CD4-positive, alpha-beta T cell treated with Interleukin-10 for 1 hour (primary cell): ENCODE data around the gene VCX3B.
"Not testable (repeated sequence)": the region's sequence is repeated elsewhere in the genome, so short reads cannot be mapped to it uniquely, and the experiment has no call there.

ENCODE experiments used
- DNase-seq: peaks from one replicate; pipeline ENCODE4 v3.0.0-alpha.2; 2020

The VCX3B gene

DNA sequence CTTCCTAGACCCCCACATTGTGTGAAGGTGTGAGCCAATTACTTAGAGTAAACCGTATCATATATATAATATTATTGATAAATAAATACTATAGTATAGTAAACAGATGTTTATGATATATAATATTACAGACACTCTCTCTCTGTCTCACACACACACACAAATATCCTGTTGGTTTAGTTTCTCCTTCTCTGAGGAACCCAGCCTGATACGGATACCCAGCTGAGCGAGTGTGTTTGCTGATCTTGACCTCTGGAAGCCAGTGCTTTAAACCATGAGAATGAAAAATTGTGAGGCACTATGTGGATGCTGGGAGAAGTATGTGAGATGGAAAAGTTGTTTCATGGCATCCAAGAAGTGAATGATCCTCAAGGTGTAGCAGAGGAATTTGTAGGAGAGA lies at the start of gene VCX3B:
TSS of gene VCX3B (plus strand) at position 301 of the 400 bp plus-strand sequence. CDS start 621 bp downstream, outside the sequence.
- DNase-seq, result not testable (repeated sequence)

DNA sequence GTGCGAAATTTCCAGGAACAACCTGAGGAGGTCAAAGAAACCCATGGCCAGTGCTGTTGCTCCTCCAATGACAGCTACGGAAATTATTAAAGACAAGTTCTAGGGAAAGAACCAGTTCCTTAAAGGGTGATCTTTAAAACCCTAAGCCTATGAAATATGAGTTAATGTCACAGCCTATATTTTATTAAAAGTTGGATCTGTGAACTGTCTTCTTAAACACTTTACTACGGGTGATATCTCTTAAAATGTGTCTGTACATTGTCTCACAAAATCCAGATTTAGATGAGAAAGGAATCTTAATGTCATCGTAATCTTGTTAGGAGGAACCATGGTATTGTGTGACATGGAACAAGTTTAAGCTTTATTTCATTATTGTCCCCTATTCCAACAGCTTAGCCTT lies 46.3 kb upstream of the VCX3B start:
- DNase-seq, result no peak

DNA sequence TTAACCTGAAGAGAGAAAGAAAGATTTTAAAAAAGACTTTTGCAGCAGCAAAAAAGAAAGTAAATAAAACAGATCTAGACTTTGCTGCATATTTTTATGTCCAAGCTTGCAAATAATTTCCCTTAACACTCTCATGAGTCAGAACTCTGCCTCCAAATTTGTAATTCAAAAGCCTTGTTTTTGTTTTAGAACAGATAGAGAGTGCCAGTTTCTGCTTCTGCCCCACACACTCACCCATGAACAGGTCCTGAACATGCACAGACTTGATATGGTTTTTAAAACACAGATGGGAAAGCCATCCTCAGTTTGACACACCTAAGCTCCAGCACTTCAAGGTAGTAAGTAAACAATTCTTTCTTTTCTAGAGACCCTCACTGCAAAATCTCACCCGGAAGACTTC lies 39.7 kb upstream of the VCX3B start:
- no peak for DNase-seq

DNA sequence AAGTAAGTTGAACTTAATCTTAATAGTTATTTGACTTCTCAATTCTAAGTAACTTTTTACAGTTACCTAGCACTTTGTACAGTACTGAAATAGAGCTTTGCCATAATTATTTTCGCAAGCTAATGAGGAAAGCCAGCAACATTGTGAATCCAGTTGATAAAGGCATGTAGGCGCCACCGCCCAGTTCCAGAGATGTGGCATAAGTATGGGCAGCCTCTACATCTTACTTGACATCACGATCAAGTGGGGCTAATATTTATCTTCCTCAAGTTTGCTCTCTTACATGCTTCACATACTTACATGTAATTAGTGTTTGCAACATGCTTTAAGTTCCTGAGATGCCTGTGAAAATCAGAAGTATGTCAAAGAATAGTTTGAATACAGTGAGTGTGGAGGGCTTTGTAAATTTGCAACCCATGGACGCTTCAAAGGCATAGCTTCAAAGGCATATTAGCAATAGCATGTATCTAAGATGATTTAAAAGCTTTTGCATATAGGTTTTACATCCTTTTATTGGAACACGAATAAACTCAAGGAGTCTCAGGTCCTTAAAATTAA lies 34.9 kb upstream of the VCX3B start:
- DNase-seq, result no peak

DNA sequence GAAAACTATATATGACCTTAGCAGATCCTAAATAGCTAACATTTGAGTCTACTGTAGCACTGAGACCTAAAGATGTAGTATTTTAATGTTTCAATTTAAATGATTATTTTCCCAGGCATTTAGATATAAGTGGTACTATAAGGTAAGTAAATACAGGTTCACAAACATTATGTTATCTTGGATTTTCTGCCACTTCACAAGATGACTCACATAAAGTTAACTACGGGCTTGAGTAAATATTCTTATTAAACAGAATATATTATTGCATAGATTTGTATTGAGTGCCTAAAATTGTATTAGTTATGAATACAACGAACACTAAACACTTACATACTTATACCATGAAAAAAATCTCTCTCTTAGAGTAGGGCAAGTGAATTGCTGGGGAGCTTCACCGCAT lies 34.2 kb upstream of the VCX3B start:
- DNase-seq, result no peak

DNA sequence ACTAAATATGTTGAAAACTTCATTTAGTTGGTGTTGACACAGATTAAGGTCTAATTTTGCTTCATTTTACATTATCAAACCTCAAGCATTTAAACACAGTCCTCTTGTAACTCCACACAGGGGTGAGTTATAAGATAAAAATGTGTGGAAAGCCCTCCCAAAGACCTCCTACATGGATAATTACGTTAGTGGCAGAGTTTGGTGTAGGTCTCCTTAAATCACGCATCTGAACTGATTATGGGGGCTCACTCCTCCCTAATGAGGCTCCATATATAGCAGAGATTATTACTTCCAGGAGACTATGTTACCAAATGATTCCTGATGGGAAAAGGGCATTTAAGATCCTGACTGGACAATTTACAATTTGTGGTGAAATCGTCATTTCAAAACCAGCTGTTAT lies 32.2 kb upstream of the VCX3B start:
- no peak for DNase-seq

DNA sequence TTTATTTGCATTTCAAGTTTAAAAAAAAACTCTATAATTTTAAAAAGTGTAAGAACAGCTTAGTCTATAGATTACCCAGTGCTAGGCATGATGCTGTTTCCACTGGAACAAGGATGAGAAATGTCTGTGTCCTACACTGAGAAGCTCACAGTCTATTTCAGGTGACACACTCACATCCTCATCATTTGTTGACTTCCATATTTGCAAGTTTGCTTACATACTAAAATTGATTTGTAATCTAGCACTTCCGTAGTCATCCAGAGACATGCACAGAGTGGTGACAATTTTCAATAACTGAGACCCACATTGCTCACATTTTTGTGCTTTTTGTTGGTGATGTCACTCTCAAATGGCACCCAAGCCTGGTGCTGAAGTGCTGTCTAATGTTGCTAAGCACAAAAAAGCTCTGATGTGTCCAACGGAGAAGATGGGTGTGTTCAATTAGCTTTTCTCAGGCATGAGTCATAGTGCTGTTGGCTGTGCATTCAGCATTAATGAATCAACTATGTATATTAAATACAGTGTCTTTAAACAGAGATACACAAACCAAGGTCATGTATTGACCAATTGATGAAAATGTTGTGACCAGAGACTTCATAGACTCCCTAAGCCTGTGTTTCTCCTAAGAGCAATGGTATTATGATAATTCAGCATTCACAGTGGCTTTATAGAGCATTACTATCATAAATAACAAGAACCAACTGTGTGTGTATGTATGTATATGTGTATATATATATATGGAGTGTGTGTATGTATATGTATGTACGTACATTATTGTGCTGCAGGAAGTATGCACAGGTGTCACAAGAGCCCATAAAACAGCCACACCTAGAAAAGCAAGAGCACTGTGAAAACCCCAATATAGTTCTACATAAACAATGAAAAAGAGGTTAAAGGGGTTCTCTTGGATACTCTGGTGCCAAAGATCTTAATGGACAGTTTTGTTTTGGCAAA lies 31.2 kb upstream of the VCX3B start:
- no peak for DNase-seq

DNA sequence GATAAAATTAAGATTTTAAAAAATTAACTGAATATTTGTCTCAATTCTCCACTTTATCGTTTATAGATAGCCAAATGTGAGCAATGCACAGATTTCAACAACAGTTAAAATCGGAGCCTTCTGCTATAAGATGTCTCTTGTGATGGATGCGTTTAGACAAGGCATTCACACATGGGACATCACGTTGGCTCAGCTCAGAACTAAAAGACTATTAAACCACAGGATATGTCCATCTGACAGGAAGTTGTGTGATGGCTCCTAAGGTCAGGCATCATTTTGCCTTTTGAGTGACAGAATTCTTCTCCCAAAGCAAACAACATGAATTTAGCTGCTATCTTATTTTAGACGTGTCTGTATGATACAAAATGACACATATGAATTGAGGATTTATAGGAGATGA lies 17.3 kb upstream of the VCX3B start:
- no peak for DNase-seq

DNA sequence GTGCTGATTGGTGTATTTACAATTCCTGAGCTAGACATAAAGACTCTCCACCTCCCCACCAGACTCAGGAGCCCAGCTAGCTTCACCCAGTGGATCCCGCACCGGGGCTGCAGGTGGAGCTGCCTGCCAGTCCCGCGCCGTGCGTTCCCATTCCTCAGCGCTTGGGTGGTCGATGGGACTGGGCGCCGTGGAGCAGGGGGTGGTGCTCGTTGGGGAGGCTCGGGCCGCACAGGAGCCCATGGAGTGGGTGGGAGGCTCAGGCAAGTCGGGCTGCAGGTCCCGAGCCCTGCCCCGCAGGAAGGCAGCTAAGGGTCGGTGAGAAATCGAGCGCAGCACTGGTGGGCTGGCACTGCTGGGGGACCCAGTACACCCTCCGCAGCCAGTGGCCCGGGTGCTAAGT lies 12.3 kb upstream of the VCX3B start:
- not testable (repeated sequence) for DNase-seq

DNA sequence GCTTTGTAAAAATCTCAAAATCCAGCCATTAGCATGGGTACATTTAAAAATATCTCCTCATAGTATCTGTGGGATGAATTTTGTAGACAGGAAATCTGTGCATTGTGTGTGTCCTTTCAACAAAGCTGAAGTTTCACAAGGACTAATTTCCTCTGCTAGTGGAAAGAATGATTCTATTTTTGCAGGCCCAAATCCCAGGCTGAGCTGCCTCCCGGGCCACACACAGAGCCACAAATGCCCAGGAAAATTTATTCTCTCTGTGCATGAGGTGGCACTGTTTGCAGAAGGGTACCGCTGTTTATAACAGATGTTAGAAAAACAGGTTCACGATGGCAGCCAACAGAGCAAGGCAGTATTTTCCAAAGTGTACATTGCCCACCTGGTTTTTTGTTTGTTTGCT lies 11.0 kb upstream of the VCX3B start:
- no peak for DNase-seq

DNA sequence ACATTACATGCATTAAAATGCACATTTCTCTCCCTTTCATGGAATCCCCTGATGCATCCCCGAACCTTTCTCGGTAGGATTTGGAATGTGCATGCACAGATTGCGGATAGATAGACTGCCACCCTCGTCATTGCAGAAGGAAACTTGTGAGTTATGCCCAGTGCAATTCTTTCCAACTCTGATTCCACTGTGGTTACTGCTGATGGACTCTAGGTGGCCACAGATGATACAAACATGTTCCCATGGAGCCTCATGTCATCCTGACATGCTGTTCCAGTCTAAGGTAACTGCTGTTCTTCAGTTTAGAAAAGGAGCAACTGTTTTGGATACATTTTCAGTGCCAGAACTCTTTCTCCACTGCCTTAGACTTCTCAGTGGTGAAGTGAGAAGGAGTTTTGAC lies 9.1 kb upstream of the VCX3B start:
- no peak for DNase-seq

DNA sequence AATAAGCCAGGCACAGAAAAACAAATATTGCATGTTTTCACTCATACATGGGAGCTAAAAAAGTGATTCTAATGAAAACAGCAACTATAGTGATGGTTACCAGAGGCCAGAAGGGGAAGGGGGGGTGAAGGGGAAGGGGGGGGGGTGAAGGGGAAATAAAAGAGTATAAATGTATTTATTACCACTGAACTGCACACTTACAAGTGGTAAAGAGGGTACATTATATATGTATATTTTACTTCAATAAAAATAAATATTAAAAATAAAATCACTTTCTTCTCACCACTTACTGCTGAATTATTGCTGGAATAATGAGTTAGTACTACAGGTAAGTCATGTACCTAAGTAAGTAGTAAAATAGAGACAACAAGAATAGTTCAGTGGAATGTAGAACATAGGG lies 2.1 kb upstream of the VCX3B start:
- no peak for DNase-seq

DNA sequence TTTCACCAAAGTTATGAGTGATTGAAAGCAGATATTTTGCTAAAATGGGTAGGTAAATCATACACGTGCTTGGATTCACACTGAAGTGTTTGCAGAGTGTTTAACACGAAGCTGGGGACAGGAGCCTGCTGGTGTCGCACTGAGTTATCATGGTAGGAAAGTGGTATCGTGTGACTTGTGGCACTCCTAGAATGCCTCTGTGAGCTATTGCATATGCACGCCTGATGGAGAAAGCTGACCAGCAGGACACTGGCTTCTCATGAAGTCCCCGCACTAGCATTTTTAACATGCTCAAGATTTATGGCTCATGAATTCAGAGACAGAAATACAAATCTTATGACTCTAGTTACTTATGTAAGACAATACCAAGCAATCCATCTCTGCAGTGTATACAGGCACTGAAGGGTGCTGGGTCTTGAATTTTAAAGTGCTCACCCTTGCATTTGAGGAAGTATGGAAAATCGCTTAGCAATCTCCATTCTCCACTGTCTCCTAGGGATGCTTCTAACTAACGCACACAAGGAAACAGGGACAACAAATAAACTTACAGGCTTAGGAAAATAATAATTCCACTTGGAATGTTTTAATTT lies 19.8 kb downstream of the VCX3B start:
- no peak for DNase-seq

DNA sequence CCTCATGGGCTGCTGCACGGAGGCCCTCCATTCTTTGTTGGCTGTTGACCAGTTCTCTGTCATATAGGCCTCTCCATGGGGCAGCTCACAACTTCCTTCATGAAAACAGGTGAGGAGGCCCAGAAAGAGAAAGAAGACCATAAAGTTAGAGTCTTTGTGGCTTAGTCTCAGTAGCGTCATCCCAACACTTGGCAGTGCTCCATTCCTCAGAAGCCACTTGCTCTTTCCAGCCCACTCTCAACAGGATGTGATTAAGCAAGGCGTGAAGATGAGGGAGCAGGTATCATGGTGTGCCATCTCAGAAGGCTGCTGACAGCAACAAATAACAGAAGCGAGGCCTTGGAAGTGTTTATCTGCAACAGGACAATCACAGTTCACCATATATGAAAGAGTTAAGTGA lies 30.4 kb downstream of the VCX3B start:
- DNase-seq, result not testable (repeated sequence)

DNA sequence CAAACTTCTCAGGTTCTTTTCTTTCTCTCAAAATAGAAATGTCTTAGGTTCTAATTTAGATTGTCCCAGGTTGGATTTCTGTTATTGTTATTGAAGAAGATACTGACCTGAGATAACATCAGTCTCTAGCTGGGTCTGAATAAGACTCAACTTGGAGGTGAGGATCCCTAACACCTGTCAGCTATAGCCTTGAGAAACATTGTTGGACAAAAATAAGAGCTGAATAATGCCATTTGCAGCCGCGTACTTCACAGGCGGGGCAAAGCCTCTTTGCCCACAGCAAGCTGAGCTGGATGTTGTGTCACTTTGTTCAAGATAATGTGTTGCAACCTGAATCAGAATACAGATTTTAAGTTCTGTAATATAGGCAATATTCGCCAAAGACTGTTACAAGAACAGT lies 35.6 kb downstream of the VCX3B start:
- DNase-seq, result no peak

DNA sequence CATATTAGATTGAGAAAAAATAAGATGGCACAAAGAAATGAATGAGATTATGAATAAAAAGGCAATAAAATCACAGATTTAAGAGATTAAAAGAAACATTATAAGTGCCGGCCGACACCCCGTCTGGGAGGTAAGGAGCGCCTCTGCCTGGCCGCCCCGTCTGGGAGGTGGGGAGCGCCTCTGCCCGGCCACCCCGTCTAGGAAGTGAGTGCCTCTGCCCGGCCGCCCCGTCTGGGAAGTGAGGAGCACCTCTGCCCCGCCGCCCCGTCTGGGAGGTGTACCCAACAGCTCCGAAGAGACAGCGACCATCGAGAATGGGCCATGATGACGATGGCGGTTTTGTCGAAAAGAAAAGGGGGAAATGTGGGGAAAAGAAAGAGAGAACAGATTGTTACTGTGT lies 37.5 kb downstream of the VCX3B start:
- DNase-seq, result not testable (repeated sequence)

DNA sequence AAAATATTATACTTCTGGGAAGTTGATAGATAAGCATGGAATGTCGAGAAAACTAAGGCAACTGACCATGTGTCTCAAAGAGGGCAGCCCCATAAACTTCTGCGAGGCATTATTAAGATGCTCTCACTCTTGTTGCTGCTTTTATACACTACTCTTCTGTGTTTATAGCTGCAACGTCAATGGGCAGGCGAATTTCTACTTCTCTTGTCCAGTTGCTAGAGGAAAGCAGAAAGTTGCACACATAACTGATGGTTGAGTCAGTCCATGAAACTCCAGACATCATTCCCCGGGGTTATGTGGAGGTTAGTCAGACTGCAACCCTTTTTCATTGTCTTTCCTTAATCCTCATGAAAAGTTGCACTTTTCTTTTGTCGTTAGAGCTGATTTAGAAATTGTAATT lies 39.8 kb downstream of the VCX3B start:
- no peak for DNase-seq
